Endometrial microvascular endothelial cells (primary cell): Measurements from ENCODE around the gene ZNF205. TPM values are rescaled to one million over a fixed set of nuclear protein-coding genes. Genes with fewer than 3 reads are reported as not detected.

Experiments
- in situ Hi-C: cut with HindIII; loops from 2 replicates; pipeline ENCODE4 v1.10.0; 2017; ENCODE audit warnings: low sequenced_read_pairs, low pct_unique_long_range_greater_than_20kb; ENCODE audit errors: inconsistent ontology term
- total RNA-seq: library from RNA; depleted of rRNA; stranded (reverse); fragments of >200 nt; gene quantifications from one replicate; pipeline ENCODE4 v1.2.3, GENCODE V29; 2015; ENCODE audit errors: inconsistent ontology term

The ZNF205 gene
- total RNA-seq, 1 donor from 2014 or later, result 16.2 TPM

DNA sequence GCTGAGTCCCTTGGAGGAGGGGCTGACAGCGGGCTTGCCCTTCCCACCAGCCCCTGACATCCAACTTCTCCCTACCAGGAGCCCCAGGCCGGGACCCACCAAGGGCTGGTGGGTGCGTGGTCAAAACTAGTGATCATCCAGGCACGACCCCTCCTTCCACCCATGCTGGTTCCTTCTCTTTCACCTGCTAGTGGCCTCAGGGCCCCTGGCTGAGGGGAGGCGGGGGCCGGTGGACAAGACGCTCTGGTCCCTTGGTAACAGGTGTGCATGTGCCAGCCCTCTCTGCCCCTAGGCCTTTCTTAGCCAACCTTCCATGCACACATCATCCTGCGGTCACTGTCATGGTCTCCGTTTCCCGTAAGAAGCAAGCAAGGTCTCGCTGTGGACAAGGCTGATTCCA lies 30.8 kb downstream of the ZNF205 start:
- in situ Hi-C loops, result no loop called here

DNA sequence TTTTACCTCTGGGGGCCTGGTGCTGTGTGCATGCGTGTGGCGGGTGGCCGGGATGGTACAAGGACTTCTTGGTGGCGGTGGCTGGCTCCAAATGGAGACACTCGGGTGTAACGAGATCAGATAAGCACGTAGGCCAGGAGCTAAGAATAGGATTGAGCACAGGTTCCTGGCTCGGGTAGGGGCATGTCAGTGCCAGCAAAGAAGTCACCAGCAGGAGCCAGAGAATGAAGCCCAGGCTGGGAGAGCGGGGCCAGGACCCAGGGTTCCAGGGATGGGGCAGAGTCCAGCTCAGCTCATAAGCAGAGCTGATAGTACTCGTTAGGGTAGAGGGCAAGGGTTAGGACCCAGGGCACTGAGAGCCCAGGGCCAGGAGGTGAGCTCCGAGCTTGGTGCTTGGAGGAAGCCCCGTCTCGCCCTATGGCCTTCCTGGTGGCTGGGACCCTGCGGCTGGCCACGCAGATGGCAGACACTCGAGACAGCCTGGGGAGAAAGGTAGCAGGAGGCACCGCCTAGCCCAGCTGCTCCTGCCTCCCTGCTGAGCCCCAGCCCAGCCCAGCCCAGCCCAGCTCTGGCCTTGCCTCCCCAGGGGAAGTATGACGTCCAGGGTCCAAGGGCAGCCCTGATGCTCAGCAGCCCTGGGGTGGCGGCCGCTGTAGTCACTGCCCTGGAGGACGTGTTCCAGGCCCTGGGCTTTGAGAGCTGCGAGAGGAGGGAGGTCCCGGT lies 31.4 kb downstream of the ZNF205 start:
- in situ Hi-C loops, result no loop called here

DNA sequence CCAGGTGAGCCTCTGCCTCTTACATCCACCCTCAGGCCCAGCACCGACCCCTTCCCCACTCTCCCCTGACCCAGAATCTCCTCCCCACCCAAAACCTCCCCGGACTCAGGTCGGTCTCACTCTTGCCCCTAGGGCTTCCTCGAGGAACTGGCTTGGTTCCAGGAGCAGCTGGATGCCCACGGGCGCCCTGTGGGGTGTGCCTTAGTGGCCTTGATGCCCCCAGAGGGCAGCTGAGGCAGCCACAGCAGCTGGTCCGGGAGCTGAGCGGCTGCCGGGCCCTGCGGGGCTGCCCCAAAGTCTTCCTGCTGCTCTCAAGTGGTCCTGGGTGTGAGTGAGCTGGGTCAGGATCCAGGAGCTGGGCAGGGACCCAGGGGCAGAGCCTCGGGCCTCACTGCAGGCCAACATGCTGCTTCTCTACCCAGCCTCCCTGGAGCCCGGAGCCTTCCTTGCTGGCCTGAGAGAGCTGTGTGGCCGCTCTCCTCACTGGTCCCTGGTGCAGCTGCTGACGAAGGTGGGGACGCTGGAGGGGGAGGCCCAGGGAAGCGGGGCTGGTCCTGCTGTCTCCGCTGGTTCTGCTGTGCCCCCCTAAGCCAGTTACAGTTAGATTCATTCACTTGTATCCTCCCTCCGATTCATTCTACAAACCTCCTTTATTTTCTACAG lies 32.1 kb downstream of the ZNF205 start:
- in situ Hi-C loops, result no loop called here

DNA sequence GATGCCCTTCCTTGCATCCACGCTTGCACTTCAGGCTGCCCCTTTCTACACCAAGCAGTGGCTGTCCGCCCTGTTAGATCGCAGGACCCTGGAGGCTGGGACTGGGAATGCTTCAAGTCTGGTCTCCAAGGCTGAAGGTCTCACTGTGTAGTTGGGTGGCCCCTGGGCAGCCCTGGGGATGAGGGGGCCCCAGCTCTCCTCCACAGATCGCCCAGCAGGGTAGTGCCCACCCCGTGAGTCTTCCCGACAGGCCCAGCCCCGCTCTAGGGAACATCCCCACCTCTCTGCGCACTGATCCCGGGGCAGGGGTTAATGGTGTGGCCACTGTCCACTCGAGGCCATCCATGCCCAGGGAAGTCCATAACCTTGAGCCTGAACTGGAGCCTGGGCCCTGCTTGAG lies 32.8 kb downstream of the ZNF205 start:
- in situ Hi-C loops, result no loop called here

DNA sequence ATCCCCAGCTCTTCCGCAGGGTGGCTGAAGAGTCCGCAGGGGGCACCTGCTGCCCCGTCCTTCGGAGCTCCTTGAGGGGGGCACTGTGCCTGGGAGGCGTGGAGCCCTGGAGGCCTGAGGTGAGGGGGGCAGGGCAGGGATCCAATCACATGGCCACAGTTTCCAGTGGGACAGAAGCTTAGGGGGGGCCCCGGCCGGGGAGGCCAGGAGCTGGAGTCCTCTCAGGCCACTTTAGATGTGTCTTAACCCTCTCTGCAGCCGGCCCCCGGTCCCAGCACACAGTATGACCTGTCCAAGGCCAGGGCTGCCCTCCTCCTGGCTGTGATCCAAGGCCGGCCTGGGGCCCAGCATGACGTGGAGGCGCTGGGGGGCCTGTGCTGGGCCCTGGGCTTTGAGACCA lies 33.3 kb downstream of the ZNF205 start:
- in situ Hi-C loops, result no loop called here

DNA sequence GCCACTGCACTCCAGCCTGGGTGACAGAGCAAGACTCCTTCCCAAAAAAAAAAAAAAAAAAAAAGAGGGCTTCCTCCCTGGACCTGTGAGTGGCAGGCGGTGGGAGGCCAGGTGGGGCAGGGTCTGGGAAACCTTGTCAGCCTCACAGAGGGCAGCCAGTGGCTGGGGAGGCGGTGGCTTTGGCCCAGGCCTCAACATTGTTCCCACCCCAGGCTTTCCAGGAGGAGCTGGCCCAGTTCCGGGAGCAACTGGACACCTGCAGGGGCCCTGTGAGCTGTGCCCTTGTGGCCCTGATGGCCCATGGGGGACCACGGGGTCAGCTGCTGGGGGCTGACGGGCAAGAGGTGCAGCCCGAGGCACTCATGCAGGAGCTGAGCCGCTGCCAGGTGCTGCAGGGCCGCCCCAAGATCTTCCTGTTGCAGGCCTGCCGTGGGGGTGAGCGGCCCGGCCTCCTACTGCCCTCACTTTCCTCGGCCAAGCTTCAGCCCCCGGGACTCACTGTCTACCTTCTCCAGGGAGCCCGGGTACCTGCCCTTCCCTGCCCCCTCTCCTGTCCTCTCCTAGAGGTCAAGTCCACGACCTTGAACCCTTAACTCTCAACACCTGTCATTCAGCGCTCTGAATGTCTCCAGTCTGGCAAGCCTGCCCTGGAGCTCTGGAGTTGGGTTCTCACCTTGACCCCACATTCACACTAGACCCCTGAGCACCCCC lies 34.8 kb downstream of the ZNF205 start:
- in situ Hi-C loops, result no loop called here

DNA sequence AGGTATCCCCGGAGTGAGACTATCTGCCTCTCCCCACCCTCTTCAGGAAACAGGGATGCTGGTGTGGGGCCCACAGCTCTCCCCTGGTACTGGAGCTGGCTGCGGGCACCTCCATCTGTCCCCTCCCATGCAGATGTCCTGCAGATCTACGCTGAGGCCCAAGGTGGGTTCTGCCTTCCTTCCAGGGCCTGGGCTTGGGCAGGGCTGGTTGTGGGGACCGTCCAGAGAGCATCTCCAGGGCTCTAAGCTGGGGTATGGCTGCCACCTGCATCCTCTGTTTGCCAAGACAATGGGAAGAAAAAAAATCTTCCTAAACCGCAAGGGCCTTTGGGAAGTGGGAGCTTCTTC lies 35.3 kb downstream of the ZNF205 start:
- in situ Hi-C loops, result no loop called here

DNA sequence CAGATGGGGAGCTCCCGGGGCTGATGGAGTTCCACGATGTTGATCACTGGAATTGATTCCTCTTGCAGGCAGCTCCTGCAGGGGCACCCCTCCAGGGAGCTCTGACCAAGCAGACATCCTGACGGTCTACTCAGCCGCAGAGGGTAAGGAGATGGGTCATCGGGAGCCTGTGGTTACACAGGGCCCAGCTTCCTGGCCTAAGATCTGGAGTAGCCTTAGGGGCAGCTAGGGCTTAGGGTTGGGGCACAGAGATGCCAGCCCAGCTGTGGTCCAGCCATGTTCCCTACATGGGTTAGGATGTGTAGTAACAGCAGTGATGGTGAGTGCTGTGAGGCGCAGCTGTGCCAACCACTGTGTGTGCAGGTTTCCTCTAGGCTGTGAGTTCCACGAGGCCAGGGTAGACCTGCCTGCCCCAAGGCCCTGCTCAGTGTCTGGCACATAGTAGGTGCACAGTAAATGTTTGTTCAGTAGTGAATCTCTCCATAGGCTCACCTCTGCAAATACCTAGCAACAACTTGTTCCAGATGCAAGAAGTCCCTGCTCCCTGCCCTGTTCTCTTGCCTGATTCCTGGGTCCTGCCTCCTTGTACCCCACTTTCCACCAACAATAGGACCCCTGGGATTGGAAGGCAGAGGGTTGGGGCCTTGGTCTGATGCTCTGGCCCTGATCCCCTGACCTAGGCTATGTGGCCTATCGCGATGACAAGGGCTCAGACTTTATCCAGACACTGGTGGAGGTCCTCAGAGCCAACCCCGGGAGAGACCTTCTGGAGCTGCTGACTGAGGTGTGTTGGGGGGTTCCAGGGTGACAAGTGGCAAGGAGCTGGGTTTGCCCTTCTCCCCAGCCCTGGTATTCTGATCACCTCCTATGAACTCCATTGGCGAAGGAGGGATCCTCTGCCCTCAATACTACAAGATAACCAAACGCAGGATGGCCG lies 36.1 kb downstream of the ZNF205 start:
- in situ Hi-C loops, result no loop called here

DNA sequence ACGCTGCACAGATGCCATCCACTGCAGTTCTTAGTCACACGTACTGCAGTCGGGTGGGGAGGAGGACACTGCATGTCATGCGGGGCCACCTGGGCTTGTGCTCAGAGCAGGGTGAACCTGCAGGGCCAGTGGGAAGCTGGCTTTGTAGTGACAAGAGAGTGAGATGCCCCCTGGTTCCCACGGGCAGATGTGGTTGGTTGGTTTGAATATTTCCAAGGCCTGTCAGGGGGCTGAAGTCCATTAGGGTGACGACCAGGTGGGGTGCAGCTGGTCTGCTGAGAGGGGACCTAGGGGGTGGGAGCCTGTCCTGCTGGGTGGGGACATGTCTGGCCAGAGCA lies 36.8 kb downstream of the ZNF205 start:
- in situ Hi-C loops, result no loop called here

DNA sequence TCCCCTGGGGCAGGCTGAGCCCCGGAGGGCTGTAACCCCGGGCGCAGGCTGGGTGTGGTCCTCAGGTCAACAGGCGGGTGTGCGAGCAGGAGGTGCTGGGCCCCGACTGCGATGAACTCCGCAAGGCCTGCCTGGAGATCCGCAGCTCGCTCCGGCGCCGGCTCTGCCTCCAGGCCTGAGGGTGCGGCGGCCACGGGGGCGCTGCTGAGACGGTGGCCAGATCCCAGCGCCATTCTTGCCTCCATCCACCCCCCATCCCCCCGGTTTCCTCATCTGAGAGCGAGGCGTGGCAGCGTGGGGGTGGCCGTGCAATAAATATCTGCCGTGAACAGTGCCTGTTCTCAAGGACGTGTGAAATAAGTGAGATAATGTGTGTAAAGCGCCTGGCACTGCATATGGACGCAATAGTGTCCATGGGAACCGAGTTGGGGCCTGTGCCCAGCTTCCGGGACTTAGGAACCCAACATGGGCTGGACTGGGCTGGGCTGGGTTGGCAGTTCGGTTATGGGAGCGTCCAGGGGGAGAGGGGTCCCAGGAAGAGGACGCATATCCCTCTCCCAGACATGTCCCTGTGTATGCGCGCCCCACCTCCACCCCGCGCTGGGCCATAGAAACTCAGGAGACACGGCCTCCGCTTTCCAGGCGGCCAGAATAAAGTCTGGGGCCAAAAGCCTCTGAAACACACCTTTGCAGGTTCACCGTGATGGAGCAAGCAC lies 37.4 kb downstream of the ZNF205 start:
- in situ Hi-C loops, result no loop called here

DNA sequence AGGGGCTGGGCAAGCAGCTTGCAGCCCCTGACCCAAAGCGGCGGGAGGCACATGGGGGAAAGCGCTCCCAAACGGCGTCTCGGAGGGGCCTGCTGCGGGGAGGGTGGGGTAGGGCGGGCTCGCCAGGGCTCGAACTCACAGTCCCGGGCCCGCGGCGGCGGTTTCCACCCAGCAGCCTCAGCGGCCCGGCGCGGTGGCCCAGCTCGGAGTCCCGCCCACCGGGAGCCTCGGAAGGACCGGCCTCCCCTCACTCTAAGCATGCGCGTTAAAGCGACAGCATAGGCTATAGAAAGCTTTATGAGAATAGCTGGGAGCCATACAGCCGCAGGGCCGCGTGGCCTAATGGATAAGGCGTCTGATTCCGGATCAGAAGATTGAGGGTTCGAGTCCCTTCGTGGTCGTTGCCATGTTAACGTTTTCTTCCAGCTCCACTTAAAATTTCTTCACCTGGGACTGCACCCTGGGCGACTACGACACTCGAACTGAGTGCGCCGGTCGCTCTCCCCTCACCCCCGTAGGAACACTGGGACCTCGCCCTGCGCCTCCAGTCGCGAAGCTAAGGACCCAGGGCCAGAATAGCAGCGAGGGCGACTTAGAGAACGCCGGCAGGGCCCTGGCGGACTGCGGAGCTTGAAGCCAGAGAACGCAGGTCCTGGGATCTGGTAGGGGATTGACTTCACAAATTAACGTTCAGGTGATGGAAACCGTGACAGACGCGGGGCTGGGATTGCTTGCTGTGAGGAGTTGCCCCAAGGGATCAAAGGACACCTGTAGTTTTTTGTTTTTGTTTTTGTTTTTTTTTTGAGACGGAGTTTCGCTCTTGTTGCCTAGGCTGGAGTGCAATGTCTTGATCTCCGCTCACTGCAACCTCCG lies 38.2 kb downstream of the ZNF205 start:
- in situ Hi-C loops, result no loop called here

DNA sequence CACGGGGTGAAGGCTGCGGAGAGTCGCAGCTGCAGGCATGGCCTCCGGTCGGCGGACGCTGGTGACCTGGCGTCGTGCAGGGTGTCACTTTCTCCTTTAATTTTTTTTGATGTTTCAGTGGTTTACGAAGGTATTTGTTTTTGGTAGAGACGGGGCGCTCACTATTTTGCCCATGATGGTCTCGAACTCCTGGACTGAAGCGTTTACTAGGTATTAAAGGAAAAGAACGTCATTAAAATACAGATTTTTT lies 39.6 kb downstream of the ZNF205 start:
- in situ Hi-C loops, result no loop called here

DNA sequence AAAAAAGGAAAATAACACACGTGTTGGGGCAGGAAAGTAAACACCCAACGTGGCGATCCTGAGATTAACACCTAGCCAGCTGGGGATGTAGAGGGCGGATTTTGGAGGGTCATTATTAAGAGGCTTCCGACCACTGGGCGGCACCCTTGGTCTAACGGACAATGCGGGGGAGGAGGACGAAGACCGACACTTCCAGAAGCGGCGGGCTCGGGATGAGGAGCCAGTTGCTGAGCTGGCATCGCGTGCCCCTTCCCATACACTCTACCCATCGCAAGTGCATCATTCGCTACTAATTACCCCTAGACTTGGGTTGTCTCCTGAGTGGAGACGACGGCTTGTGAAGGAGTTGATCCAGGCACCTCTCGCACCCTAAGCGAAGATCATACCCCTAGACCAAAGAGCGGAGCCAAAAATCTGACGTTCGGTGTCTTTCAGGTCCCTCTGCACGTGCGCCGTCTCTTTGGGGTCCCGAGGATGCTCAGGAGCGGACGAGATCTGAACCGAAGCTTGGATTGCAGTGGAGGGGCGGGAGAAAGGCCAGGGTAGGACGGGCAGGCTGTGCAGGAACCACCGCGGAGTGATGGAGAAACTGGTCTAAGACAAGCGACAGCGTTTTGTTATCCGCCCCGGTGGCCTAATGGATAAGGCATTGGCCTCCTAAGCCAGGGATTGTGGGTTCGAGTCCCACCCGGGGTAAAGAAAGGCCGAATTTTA lies 40.0 kb downstream of the ZNF205 start:
- in situ Hi-C loops, result no loop called here

DNA sequence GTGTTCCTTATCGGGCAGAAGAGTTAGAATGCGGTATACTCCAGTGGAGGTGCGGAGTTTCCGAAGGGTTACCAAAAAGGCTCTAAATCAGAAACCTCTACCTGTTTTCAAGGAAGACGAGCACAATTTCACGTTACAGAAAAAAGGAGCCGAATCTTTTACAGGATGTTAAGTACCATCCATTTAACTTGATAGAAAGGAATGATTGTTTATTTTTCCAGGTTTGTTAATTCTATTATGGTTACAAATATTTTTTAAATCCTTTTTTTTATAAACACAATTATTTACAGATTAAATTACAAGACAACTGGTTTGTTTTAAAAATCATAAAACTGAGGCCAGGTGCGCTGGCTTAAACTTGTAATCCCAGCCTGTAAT lies 40.6 kb downstream of the ZNF205 start:
- in situ Hi-C loops, result no loop called here

DNA sequence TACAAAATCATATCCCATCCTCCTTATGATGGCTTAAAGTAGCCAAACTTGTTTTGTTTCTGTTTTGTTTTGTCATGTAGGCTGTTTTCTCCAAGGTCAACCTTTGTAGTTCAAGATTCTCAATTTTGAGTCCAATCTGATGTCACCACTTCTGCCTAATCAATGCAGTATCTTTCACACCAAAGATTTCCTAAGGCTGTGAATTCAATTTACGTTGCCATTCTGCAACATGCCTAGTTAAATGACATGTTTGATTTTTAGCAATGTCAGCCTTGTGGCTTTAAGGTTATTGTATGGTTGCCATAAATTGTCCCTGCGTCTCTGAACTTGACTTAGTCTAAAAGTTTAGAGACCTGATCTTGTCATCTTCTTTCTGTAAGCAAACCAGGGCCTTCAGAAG lies 42.8 kb downstream of the ZNF205 start:
- in situ Hi-C loops, result no loop called here

DNA sequence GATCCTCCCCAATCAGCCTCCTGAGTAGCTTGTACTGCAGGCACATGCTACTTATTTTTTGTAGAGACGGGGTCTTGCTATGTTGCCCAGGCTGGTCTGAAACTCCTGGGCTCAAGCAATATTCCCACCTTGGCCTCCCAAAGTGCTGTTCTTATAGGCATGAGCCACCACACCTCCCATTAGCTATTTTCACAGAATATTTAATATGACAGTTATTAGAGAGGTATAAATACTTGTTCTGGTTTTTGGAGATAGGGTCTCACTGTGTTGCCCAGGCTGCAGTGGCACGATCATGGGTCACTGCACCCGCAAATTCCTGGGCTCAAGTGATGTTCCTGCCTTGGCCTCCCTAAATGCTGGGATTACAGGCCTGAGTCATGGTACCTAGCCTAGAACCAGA lies 43.6 kb downstream of the ZNF205 start:
- in situ Hi-C loops, result no loop called here

DNA sequence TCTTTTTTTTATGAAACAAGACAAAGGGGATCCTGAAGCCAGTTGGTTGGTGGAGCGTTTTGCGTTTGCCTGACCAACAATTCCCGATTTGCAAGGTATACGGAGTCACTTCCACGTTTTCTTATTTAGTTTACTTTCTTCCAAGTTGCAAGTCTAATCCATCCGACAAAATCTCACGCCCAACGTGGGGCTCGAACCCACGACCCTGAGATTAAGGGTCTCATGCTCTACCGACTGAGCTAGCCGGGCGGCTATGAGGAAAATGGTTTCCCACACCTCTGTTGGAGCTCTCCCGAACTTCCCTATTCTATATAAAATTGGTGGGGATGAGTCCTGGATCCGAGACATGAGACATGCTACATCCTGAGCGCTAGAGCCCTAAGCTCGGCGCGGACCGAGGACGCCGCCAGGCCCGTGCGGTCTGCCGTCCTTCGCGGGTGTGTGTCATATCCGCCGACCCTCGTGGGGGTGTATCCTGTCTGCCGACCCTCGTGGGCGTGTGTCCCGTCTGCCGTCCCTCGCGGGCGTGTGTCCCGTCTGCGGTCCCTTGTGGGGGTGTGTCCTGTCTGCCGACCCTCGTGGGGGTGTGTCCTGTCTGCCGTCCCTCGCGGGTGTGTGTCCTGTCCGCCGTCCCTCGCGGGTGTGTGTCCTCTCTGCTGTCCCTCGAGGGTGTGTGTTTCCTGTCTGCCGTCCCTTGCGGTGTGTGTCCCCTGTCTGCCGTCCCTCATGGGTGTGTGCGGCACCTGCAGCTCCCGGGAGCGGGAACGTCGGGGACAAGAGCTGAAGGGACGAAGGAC lies 45.0 kb downstream of the ZNF205 start:
- in situ Hi-C loops, result no loop called here
